Measurements from ENCODE around the gene NPTX1.

Gene NPTX1

GRCh38 chr17:80486692-80487091 is 10.3 kb upstream of the NPTX1 start:
- H3K9ac ChIP-seq (ENCODE audit: low read length) = no peak overlapping the region
- no peak overlapping the region for H3K27ac ChIP-seq (ENCODE audit: low read depth, low read length)
- H2AK5ac ChIP-seq (ENCODE audit: low read length) = no peak overlapping the region
- no peak overlapping the region for H4K5ac ChIP-seq (ENCODE audit: low read length)
- H3K36me3 ChIP-seq (ENCODE audit: control insufficient read depth, insufficient read depth, low read length) = no peaks in the 10 kb centered on the region
- no peak overlapping the region for H2BK15ac ChIP-seq (replicated peaks; ENCODE audit: low read depth)
- H3K27me3 ChIP-seq (ENCODE audit: insufficient read depth, low read length, poor library complexity) = peaks cover 3% of the 10 kb centered on the region
- H3K4ac ChIP-seq (ENCODE audit: low read depth, low read length) = no peak overlapping the region
- H3K56ac ChIP-seq (ENCODE audit: low read length) = no peak overlapping the region
- no peaks in the 10 kb centered on the region for H3K79me2 ChIP-seq (ENCODE audit: control insufficient read depth, insufficient read depth, low read length)
- WGBS (ENCODE audit: extremely low coverage, insufficient coverage, low lambda C conversion rate) = no CpG with 5 or more reads among the region's 17 CpGs
- H3K4me1 ChIP-seq (ENCODE audit: control insufficient read depth, low read depth, low read length) = no peaks in the 10 kb centered on the region
- no peak overlapping the region for H2BK120ac ChIP-seq (ENCODE audit: low read depth, low read length)
- no peak overlapping the region for H3K23ac ChIP-seq (ENCODE audit: low read length)
- H3K4me3 ChIP-seq (ENCODE audit: low read length) = no peak overlapping the region
- no peak for DNase-seq
- no peak overlapping the region for H3K18ac ChIP-seq (ENCODE audit: low read length)
- no peak overlapping the region for H2BK5ac ChIP-seq (ENCODE audit: low read length)
- H3K4me2 ChIP-seq (ENCODE audit: low read length) = no peak overlapping the region
- no peaks in the 10 kb centered on the region for H3K79me1 ChIP-seq (ENCODE audit: low read length)
- H4K8ac ChIP-seq (ENCODE audit: low read depth, low read length) = no peak overlapping the region

GRCh38 chr17:80485846-80486245 is 9.4 kb upstream of the NPTX1 start:
- Histone ChIP-seq H3K4me1 (ENCODE audit: control insufficient read depth, low read depth, low read length) (no peaks in the 10 kb centered on the region), H3K4me3 (ENCODE audit: low read length) (no peak overlapping the region), H2BK120ac (ENCODE audit: low read depth, low read length) (no peak overlapping the region), H3K79me2 (ENCODE audit: control insufficient read depth, insufficient read depth, low read length) (no peaks in the 10 kb centered on the region), H3K36me3 (ENCODE audit: control insufficient read depth, insufficient read depth, low read length) (no peaks in the 10 kb centered on the region), H2AK5ac (ENCODE audit: low read length) (no peak overlapping the region), H3K27me3 (ENCODE audit: insufficient read depth, low read length, poor library complexity) (peaks cover 4% of the 10 kb centered on the region), H3K9ac (ENCODE audit: low read length) (no peak overlapping the region), H4K8ac (ENCODE audit: low read depth, low read length) (no peak overlapping the region), H3K23ac (ENCODE audit: low read length) (no peak overlapping the region), H3K18ac (ENCODE audit: low read length) (no peak overlapping the region), H3K4me2 (ENCODE audit: low read length) (no peak overlapping the region), H3K4ac (ENCODE audit: low read depth, low read length) (no peak overlapping the region), H3K56ac (ENCODE audit: low read length) (no peak overlapping the region), H3K27ac (ENCODE audit: low read depth, low read length) (no peak overlapping the region), H3K79me1 (ENCODE audit: low read length) (no peaks in the 10 kb centered on the region), H2BK5ac (ENCODE audit: low read length) (no peak overlapping the region), H2BK15ac (replicated peaks; ENCODE audit: low read depth) (no peak overlapping the region), H4K5ac (ENCODE audit: low read length) (no peak overlapping the region)
- WGBS (ENCODE audit: extremely low coverage, insufficient coverage, low lambda C conversion rate) = no CpG with 5 or more reads among the region's 10 CpGs
- no peak for DNase-seq

GRCh38 chr17:80482555-80483308 is 6.3 kb upstream of the NPTX1 start:
- no peak overlapping the region for H4K5ac ChIP-seq (ENCODE audit: low read length)
- H2BK15ac ChIP-seq (replicated peaks; ENCODE audit: low read depth) = no peak overlapping the region
- no peak overlapping the region for H2BK120ac ChIP-seq (ENCODE audit: low read depth, low read length)
- no peak overlapping the region for H3K4me3 ChIP-seq (ENCODE audit: low read length)
- H3K4me1 ChIP-seq (ENCODE audit: control insufficient read depth, low read depth, low read length) = no peaks in the 10 kb centered on the region
- H3K36me3 ChIP-seq (ENCODE audit: control insufficient read depth, insufficient read depth, low read length) = no peaks in the 10 kb centered on the region
- no peak overlapping the region for H3K4me2 ChIP-seq (ENCODE audit: low read length)
- no peak overlapping the region for H3K56ac ChIP-seq (ENCODE audit: low read length)
- no peak overlapping the region for H4K8ac ChIP-seq (ENCODE audit: low read depth, low read length)
- H3K79me2 ChIP-seq (ENCODE audit: control insufficient read depth, insufficient read depth, low read length) = no peaks in the 10 kb centered on the region
- no peak overlapping the region for H2AK5ac ChIP-seq (ENCODE audit: low read length)
- H3K27ac ChIP-seq (ENCODE audit: low read depth, low read length) = no peak overlapping the region
- H3K4ac ChIP-seq (ENCODE audit: low read depth, low read length) = no peak overlapping the region
- no peak overlapping the region for H3K18ac ChIP-seq (ENCODE audit: low read length)
- H3K9ac ChIP-seq (ENCODE audit: low read length) = no peak overlapping the region
- H2BK5ac ChIP-seq (ENCODE audit: low read length) = no peak overlapping the region
- no CpG with 5 or more reads among the region's 16 CpGs for WGBS (ENCODE audit: extremely low coverage, insufficient coverage, low lambda C conversion rate)
- peaks cover 20% of the 10 kb centered on the region for H3K27me3 ChIP-seq (ENCODE audit: insufficient read depth, low read length, poor library complexity)
- H3K23ac ChIP-seq (ENCODE audit: low read length) = no peak overlapping the region
- no peak for DNase-seq
- no peaks in the 10 kb centered on the region for H3K79me1 ChIP-seq (ENCODE audit: low read length)

GRCh38 chr17:80482058-80482318 is 5.6 kb upstream of the NPTX1 start:
- H3K79me2 ChIP-seq (ENCODE audit: control insufficient read depth, insufficient read depth, low read length) = no peaks in the 10 kb centered on the region
- no peak overlapping the region for H3K56ac ChIP-seq (ENCODE audit: low read length)
- H3K4me3 ChIP-seq (ENCODE audit: low read length) = no peak overlapping the region
- H4K5ac ChIP-seq (ENCODE audit: low read length) = no peak overlapping the region
- no peak overlapping the region for H3K4ac ChIP-seq (ENCODE audit: low read depth, low read length)
- no peaks in the 10 kb centered on the region for H3K4me1 ChIP-seq (ENCODE audit: control insufficient read depth, low read depth, low read length)
- H3K27ac ChIP-seq (ENCODE audit: low read depth, low read length) = no peak overlapping the region
- no peak overlapping the region for H2AK5ac ChIP-seq (ENCODE audit: low read length)
- H3K18ac ChIP-seq (ENCODE audit: low read length) = no peak overlapping the region
- peaks cover 27% of the 10 kb centered on the region for H3K27me3 ChIP-seq (ENCODE audit: insufficient read depth, low read length, poor library complexity)
- H2BK15ac ChIP-seq (replicated peaks; ENCODE audit: low read depth) = no peak overlapping the region
- no peak overlapping the region for H3K4me2 ChIP-seq (ENCODE audit: low read length)
- no peaks in the 10 kb centered on the region for H3K36me3 ChIP-seq (ENCODE audit: control insufficient read depth, insufficient read depth, low read length)
- H4K8ac ChIP-seq (ENCODE audit: low read depth, low read length) = no peak overlapping the region
- no peaks in the 10 kb centered on the region for H3K79me1 ChIP-seq (ENCODE audit: low read length)
- H3K23ac ChIP-seq (ENCODE audit: low read length) = no peak overlapping the region
- H2BK120ac ChIP-seq (ENCODE audit: low read depth, low read length) = no peak overlapping the region
- H2BK5ac ChIP-seq (ENCODE audit: low read length) = no peak overlapping the region
- no peak for DNase-seq
- H3K9ac ChIP-seq (ENCODE audit: low read length) = no peak overlapping the region
- WGBS (ENCODE audit: extremely low coverage, insufficient coverage, low lambda C conversion rate) = no CpG with 5 or more reads among the region's 4 CpGs

GRCh38 chr17:80481284-80482057 is 5.1 kb upstream of the NPTX1 start:
- H3K36me3 ChIP-seq (ENCODE audit: control insufficient read depth, insufficient read depth, low read length) = no peaks in the 10 kb centered on the region

More at GRCh38 chr17:80481284-80482057, 5.1 kb upstream of the NPTX1 start:
- H3K23ac ChIP-seq (ENCODE audit: low read length) = no peak overlapping the region
- no peaks in the 10 kb centered on the region for H3K79me2 ChIP-seq (ENCODE audit: control insufficient read depth, insufficient read depth, low read length)
- no peaks in the 10 kb centered on the region for H3K79me1 ChIP-seq (ENCODE audit: low read length)
- H4K8ac ChIP-seq (ENCODE audit: low read depth, low read length) = no peak overlapping the region
- no peak overlapping the region for H3K18ac ChIP-seq (ENCODE audit: low read length)
- no peak overlapping the region for H2BK120ac ChIP-seq (ENCODE audit: low read depth, low read length)
- no peak overlapping the region for H3K56ac ChIP-seq (ENCODE audit: low read length)
- H2BK5ac ChIP-seq (ENCODE audit: low read length) = no peak overlapping the region
- H2AK5ac ChIP-seq (ENCODE audit: low read length) = no peak overlapping the region
- H4K5ac ChIP-seq (ENCODE audit: low read length) = no peak overlapping the region
- no peak overlapping the region for H3K9ac ChIP-seq (ENCODE audit: low read length)
- WGBS (ENCODE audit: extremely low coverage, insufficient coverage, low lambda C conversion rate) = no CpG with 5 or more reads among the region's 21 CpGs
- H3K4ac ChIP-seq (ENCODE audit: low read depth, low read length) = no peak overlapping the region
- no peak overlapping the region for H3K4me3 ChIP-seq (ENCODE audit: low read length)
- no peak overlapping the region for H3K4me2 ChIP-seq (ENCODE audit: low read length)
- peaks cover 31% of the 10 kb centered on the region for H3K27me3 ChIP-seq (ENCODE audit: insufficient read depth, low read length, poor library complexity)
- no peak overlapping the region for H3K27ac ChIP-seq (ENCODE audit: low read depth, low read length)
- H3K4me1 ChIP-seq (ENCODE audit: control insufficient read depth, low read depth, low read length) = no peaks in the 10 kb centered on the region
- no peak for DNase-seq
- H2BK15ac ChIP-seq (replicated peaks; ENCODE audit: low read depth) = no peak overlapping the region
